Astrocyte of the cerebellum (primary cell): Measurements from ENCODE around the gene SIPA1L2.

Experiments
- DNase-seq: peaks from one replicate; pipeline ENCODE4 v3.0.0-alpha.2; 2011; ENCODE audit warnings: low read depth
- H3K4me3 ChIP-seq: 2 replicates; pipeline ENCODE4 v1.5.1; 2011; ENCODE audit warnings: mild to moderate bottlenecking, low read depth, low read length, moderate library complexity
- CTCF ChIP-seq: IDR thresholded peaks from 2 replicates; pipeline ENCODE4 v1.5.1; 2012; ENCODE audit warnings: low read length, low read depth, moderate library complexity, mild to moderate bottlenecking; ENCODE audit errors: missing control alignments
- in situ Hi-C: cut with HindIII; loops from 2 replicates; pipeline ENCODE4 v1.10.0; 2017; ENCODE audit warnings: low sequenced_read_pairs

The SIPA1L2 gene

GRCh38 chr1:232648316-232648715 is 18.4 kb upstream of the SIPA1L2 start:
- DNase-seq, result no peak
- no peak for TF ChIP-seq CTCF

GRCh38 chr1:232644209-232644608 is 14.3 kb upstream of the SIPA1L2 start:
- TF ChIP-seq CTCF, result no peak
- in situ Hi-C loops, result no loop called here
- DNase-seq, result no peak

More at GRCh38 chr1:232648316-232648715, 18.4 kb upstream of the SIPA1L2 start:
- in situ Hi-C loops, result no loop called here
- no peak overlapping the region for H3K4me3 ChIP-seq

GRCh38 chr1:232643251-232643650 is 13.3 kb upstream of the SIPA1L2 start:
- no peak for DNase-seq

More at GRCh38 chr1:232644209-232644608, 14.3 kb upstream of the SIPA1L2 start:
- H3K4me3 ChIP-seq, result no peak overlapping the region

GRCh38 chr1:232641507-232641906 is 11.6 kb upstream of the SIPA1L2 start:
- in situ Hi-C loops, result no loop called here
- H3K4me3 ChIP-seq, result no peak overlapping the region
- no peak for TF ChIP-seq CTCF
- no peak for DNase-seq

More at GRCh38 chr1:232643251-232643650, 13.3 kb upstream of the SIPA1L2 start:
- TF ChIP-seq CTCF, result peak; percentile 8
- in situ Hi-C loops, result no loop called here
- no peak overlapping the region for H3K4me3 ChIP-seq

- TF ChIP-seq CTCF, result no peak
- in situ Hi-C loops, result no loop called here
Measured at GRCh38 chr1:232636799-232637198, 6.9 kb upstream of the SIPA1L2 start.

GRCh38 chr1:232635778-232636356 is 5.9 kb upstream of the SIPA1L2 start:
- in situ Hi-C loops, result no loop called here
- no peak overlapping the region for H3K4me3 ChIP-seq
- peak; percentile 49 for TF ChIP-seq CTCF
- peak; percentile 40 for DNase-seq

More at GRCh38 chr1:232636799-232637198, 6.9 kb upstream of the SIPA1L2 start:
- DNase-seq, result no peak
- H3K4me3 ChIP-seq, result no peak overlapping the region
